Endodermal cell (in vitro differentiated cells): ENCODE results near the gene MSX1. TPM values are rescaled to one million over a fixed set of nuclear protein-coding genes. Genes with fewer than 3 reads are reported as not detected.
A peak's percentile ranks its signal among the peaks of the same experiment; 100 is the strongest.

Experiments used
- DNase-seq: peaks from one replicate; pipeline ENCODE4 v3.0.0-alpha.2; 2017
- H3K27ac ChIP-seq: 2 replicates; pipeline ENCODE4 v1.5.1; 2013; ENCODE audit warnings: mild to moderate bottlenecking, low read depth, low read length, moderate library complexity
- H3K27me3 ChIP-seq: 2 replicates; pipeline ENCODE4 v1.6.1; 2013; ENCODE audit warnings: mild to moderate bottlenecking, low read length, moderate library complexity; ENCODE audit not compliant: insufficient read depth, control insufficient read depth, poor library complexity, severe bottlenecking
- H3K36me3 ChIP-seq: 2 replicates; pipeline ENCODE4 v1.7.0; 2013; ENCODE audit warnings: mild to moderate bottlenecking, low read length, moderate library complexity; ENCODE audit not compliant: control insufficient read depth, insufficient read depth
- H3K4me1 ChIP-seq: one replicate; pipeline ENCODE4 v1.7.0; 2013; ENCODE audit warnings: low read length; ENCODE audit not compliant: control insufficient read depth, insufficient read depth
- H3K4me3 ChIP-seq: 2 replicates; pipeline ENCODE4 v1.5.1; 2013; ENCODE audit warnings: mild to moderate bottlenecking, low read length, moderate library complexity
- H3K9ac ChIP-seq: 2 replicates; pipeline ENCODE4 v1.6.1; 2013; ENCODE audit warnings: mild to moderate bottlenecking, low read length, moderate library complexity; ENCODE audit not compliant: poor library complexity, severe bottlenecking; ENCODE audit errors: extremely low read depth
- H3K9me3 ChIP-seq: 2 replicates; pipeline ENCODE4 v1.6.1; 2013; ENCODE audit warnings: mild to moderate bottlenecking, low read length, moderate library complexity; ENCODE audit not compliant: control insufficient read depth
- H3K27ac Mint-ChIP-seq: 2 replicates; pipeline ENCODE4 v1.8.0; 2020; ENCODE audit warnings: mixed read lengths
- H3K27me3 Mint-ChIP-seq: 2 replicates; pipeline ENCODE4 v1.8.0; 2021; ENCODE audit warnings: mild to moderate bottlenecking, mixed read lengths; ENCODE audit not compliant: insufficient read depth
- H3K36me3 Mint-ChIP-seq: 2 replicates; pipeline ENCODE4 v1.8.0; 2020; ENCODE audit warnings: low read depth, mixed read lengths
- H3K4me1 Mint-ChIP-seq: 2 replicates; pipeline ENCODE4 v1.8.0; 2020; ENCODE audit warnings: mixed read lengths
- H3K4me3 Mint-ChIP-seq: 2 replicates; pipeline ENCODE4 v1.8.0; 2020; ENCODE audit warnings: mild to moderate bottlenecking, moderate library complexity, mixed read lengths
- H3K9me3 Mint-ChIP-seq: 2 replicates; pipeline ENCODE4 v1.8.0; 2020; ENCODE audit warnings: mild to moderate bottlenecking, mixed read lengths
- WGBS, 2 experiments: methylation state at CpG; one replicate each; pipeline versions ENCODE4 v1.1.5 to v1.1.7; 2013; ENCODE audit warnings: missing lambda C conversion rate in 2 of 2, mixed read lengths in 1 of 2; ENCODE audit not compliant: insufficient coverage in 1 of 2, insufficient read length in 1 of 2; 5-methylcytosine and 5-hydroxymethylcytosine counted together
- total RNA-seq, 2 donors: library from RNA; stranded (reverse); fragmentation: NEBNext Ultra II Directional in 1 of 2; extraction: Animal tissue kit (Norgen Biotek cat#: 25700) in 1 of 2; gene quantifications; 2 replicates in 1 of 2; 3 replicates in 1 of 2; pipeline ENCODE4 v1.2.1, GENCODE V29; 2021
- TF ChIP-seq, protein P1 (sequence below): fragments of 200-600 bp; sonication (generic); conservative IDR thresholded peaks from 2 replicates; pipeline ENCODE4 v1.5.0; 2021; ENCODE audit warnings: antibody characterized with exemption, mild to moderate bottlenecking

Gene MSX1
- total RNA-seq, 2 donors from 2014 or later: 0.46 to 1.3 TPM

DNA sequence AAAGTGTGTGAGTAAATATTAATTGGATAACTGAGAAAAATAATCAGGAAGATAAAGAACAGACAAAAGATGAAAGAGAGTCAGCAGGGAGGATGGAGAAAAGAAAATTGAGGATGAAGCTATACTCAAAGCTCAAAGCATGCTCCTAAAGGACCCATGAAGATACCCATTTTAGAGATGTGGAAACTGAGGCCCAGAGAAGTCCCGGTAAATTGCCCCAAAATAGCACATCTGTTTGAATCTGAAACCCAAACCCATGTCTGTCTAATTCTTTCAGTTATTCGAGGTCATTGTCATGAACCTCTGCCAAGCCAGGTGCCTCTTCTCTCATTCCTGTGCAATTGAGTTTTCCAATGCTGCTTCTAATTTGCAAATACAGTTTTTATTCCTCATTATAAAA, 29.6 kb upstream of the MSX1 start:
- Histone ChIP-seq H3K4me3 (no peak overlapping the region), H3K27ac (no peak overlapping the region), H3K27me3 (no peaks in the 10 kb centered on the region), H3K9me3 (no peaks in the 10 kb centered on the region), H3K36me3 (no peaks in the 10 kb centered on the region), H3K9ac (no peak overlapping the region), H3K4me1 (no peaks in the 10 kb centered on the region)
- no peak overlapping the region for H3K4me3 Mint-ChIP-seq
- no peaks in the 10 kb centered on the region for H3K4me1 Mint-ChIP-seq
- 90 to 100% methylated on average over 2 of the region's 2 CpGs for WGBS, 2 experiments
- peaks cover 46% of the 10 kb centered on the region for H3K27me3 Mint-ChIP-seq
- no peaks in the 10 kb centered on the region for H3K36me3 Mint-ChIP-seq
- no peak for DNase-seq
- H3K9me3 Mint-ChIP-seq: peaks cover 1% of the 10 kb centered on the region
- no peak overlapping the region for H3K27ac Mint-ChIP-seq
- TF ChIP-seq, protein P1, sequence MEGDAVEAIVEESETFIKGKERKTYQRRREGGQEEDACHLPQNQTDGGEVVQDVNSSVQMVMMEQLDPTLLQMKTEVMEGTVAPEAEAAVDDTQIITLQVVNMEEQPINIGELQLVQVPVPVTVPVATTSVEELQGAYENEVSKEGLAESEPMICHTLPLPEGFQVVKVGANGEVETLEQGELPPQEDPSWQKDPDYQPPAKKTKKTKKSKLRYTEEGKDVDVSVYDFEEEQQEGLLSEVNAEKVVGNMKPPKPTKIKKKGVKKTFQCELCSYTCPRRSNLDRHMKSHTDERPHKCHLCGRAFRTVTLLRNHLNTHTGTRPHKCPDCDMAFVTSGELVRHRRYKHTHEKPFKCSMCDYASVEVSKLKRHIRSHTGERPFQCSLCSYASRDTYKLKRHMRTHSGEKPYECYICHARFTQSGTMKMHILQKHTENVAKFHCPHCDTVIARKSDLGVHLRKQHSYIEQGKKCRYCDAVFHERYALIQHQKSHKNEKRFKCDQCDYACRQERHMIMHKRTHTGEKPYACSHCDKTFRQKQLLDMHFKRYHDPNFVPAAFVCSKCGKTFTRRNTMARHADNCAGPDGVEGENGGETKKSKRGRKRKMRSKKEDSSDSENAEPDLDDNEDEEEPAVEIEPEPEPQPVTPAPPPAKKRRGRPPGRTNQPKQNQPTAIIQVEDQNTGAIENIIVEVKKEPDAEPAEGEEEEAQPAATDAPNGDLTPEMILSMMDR: no peak

DNA sequence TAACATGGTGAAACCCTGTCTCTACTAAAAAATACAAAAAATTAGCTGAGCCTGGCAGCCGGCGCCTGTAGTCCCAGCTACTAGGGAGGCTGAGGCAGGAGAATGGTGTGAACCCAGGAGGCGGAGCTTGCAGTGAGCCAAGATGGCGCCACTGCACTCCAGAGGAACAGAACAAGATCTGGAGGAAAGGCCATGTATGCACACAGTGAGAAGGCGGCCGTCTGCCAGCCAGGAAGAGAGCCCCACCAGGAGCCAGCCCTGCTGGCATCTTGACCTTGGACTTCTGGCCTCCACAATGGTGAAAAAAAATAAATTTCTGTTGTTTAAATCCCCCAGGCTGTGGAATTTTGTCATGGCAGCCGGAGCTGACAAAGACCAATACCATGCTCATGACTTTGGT, 28.2 kb upstream of the MSX1 start:
- H3K9me3 ChIP-seq: no peaks in the 10 kb centered on the region
- Mint-ChIP-seq H3K4me3 (no peak overlapping the region), H3K36me3 (no peaks in the 10 kb centered on the region), H3K4me1 (no peaks in the 10 kb centered on the region), H3K27me3 (peaks cover 39% of the 10 kb centered on the region), H3K27ac (no peak overlapping the region), H3K9me3 (peaks cover 6% of the 10 kb centered on the region)
- WGBS, 2 experiments: 94 to 100% methylated on average over 6 to 7 of the region's 7 CpGs
- peak; percentile 23 for DNase-seq
- H3K27ac ChIP-seq: no peak overlapping the region
- no peaks in the 10 kb centered on the region for H3K36me3 ChIP-seq
- no peaks in the 10 kb centered on the region for H3K27me3 ChIP-seq
- no peak overlapping the region for H3K4me3 ChIP-seq
- no peaks in the 10 kb centered on the region for H3K4me1 ChIP-seq
- H3K9ac ChIP-seq: no peak overlapping the region
- TF ChIP-seq, protein P1: no peak

GRCh38 chr4:4831825-4832224, 27.6 kb upstream of the MSX1 start:
- no peaks in the 10 kb centered on the region for H3K9me3 ChIP-seq
- no peaks in the 10 kb centered on the region for H3K36me3 Mint-ChIP-seq
- no peaks in the 10 kb centered on the region for H3K27me3 ChIP-seq
- no peak overlapping the region for H3K4me3 Mint-ChIP-seq
- H3K36me3 ChIP-seq: no peaks in the 10 kb centered on the region
- H3K27ac Mint-ChIP-seq: no peak overlapping the region
- no peak for DNase-seq
- peaks cover 42% of the 10 kb centered on the region for H3K27me3 Mint-ChIP-seq
- 86 to 91% methylated on average over 6 of the region's 6 CpGs for WGBS, 2 experiments
- peaks cover 6% of the 10 kb centered on the region for H3K9me3 Mint-ChIP-seq
- H3K4me3 ChIP-seq: no peak overlapping the region
- H3K9ac ChIP-seq: no peak overlapping the region
- no peaks in the 10 kb centered on the region for H3K4me1 Mint-ChIP-seq
- no peaks in the 10 kb centered on the region for H3K4me1 ChIP-seq
- TF ChIP-seq, protein P1: no peak
- no peak overlapping the region for H3K27ac ChIP-seq
